GM12878 (cell line): ENCODE results near the gene TTC23. TPM values are rescaled to one million over a fixed set of nuclear protein-coding genes. Genes with fewer than 3 reads are reported as not detected.

ENCODE experiments used
- ATAC-seq: fragments of 200-7000 bp; cut with Tn5 transposase; 3 replicates; pipeline ENCODE4 v1.9.1; 2020; ENCODE audit warnings: mild to moderate bottlenecking, moderate library complexity
- BruUV-seq: library from RNA; stranded (reverse); fragments of 400-500 nt; replicated peaks from 2 replicates; lab custom pipeline; 2021; lab: Mats Ljungman, UMichigan
- CTCF ChIA-PET: fragments of 300-600 bp; sonication (Branson Sonifier 250); formaldehyde crosslinking; extraction: SDS; loops from one replicate; lab custom pipeline; 2021; ENCODE audit warnings: inconsistent platforms; lab: Yijun Ruan, JAX
- POLR2A ChIA-PET: fragments of 350-600 bp; formaldehyde crosslinking; extraction: SDS; loops from one replicate; lab custom pipeline; 2021; ENCODE audit warnings: inconsistent platforms; lab: Charles Lee
- RAD21 ChIA-PET: fragments of 300-600 bp; sonication (Branson Sonifier 250); formaldehyde crosslinking; loops from one replicate; lab custom pipeline; 2023; ENCODE audit warnings: antibody characterized with exemption; ENCODE audit not compliant: unreplicated experiment; lab: Charles Lee
- SMC1A ChIA-PET: fragments of 300-600 bp; sonication (Branson Sonifier 250); formaldehyde crosslinking; loops from one replicate; lab custom pipeline; 2023; ENCODE audit not compliant: unreplicated experiment, uncharacterized antibody; lab: Charles Lee
- DNase-seq: peaks from one replicate; pipeline ENCODE4 v3.0.0-alpha.2; 2011; ENCODE audit warnings: low read depth, low spot score
- FAIRE-seq: peaks from 3 replicates; lab custom pipeline; 2011; peaks lifted over from hg19 to GRCh38; lab: Jason Lieb, UNC
- H2AFZ ChIP-seq: 2 replicates; pipeline ENCODE4 v1.6.0; 2011; ENCODE audit warnings: low read depth, low read length, control low read depth; ENCODE audit not compliant: control insufficient read depth
- H3K27ac ChIP-seq: 2 replicates; pipeline ENCODE4 v1.5.1; 2011; ENCODE audit warnings: control low read depth; ENCODE audit not compliant: control insufficient read depth, insufficient read depth
- H3K27me3 ChIP-seq, 2 experiments: replicated peaks in 1 of 2; 2 replicates each; pipeline versions ENCODE4 v1.6.0 to v1.6.1; 2011; ENCODE audit warnings: low read length in 1 of 2; ENCODE audit not compliant: control insufficient read depth in 2 of 2, insufficient read depth in 2 of 2
- H3K36me3 ChIP-seq, 2 experiments: 2 replicates each; pipeline ENCODE4 v1.5.1; 2011; ENCODE audit warnings: low read length in 1 of 2; ENCODE audit not compliant: control insufficient read depth in 2 of 2, insufficient read depth in 2 of 2
- H3K4me1 ChIP-seq: 2 replicates; pipeline ENCODE4 v1.6.1; 2011; ENCODE audit warnings: mild to moderate bottlenecking, low read length, moderate library complexity, mixed read lengths; ENCODE audit not compliant: control insufficient read depth, insufficient read depth
- H3K4me2 ChIP-seq: 2 replicates; pipeline ENCODE4 v1.6.0; 2011; ENCODE audit warnings: control low read depth; ENCODE audit not compliant: control insufficient read depth, insufficient read depth
- H3K4me3 ChIP-seq: fragments of 200-600 bp; sonication (generic); 2 replicates; pipeline ENCODE4 v1.5.1; 2016
- H3K79me2 ChIP-seq: 2 replicates; pipeline ENCODE4 v1.6.0; 2011; ENCODE audit warnings: low read length; ENCODE audit not compliant: control insufficient read depth, insufficient read depth
- H3K9ac ChIP-seq: 2 replicates; pipeline ENCODE4 v1.8.0; 2011; ENCODE audit warnings: low read length, control low read depth, mixed read lengths; ENCODE audit not compliant: control insufficient read depth, insufficient read depth
- H3K9me3 ChIP-seq: replicated peaks from 3 replicates; pipeline ENCODE4 v1.5.1; 2011; ENCODE audit warnings: mild to moderate bottlenecking, low read length; ENCODE audit not compliant: control insufficient read depth, insufficient read depth
- H4K20me1 ChIP-seq: 2 replicates; pipeline ENCODE4 v1.6.0; 2011; ENCODE audit not compliant: control insufficient read depth, insufficient read depth
- CBFB ChIP-seq: IDR thresholded peaks from 2 replicates; pipeline ENCODE4 v1.6.1; 2016; ENCODE audit warnings: antibody characterized with exemption, low read depth
- EED ChIP-seq: sonication (generic); IDR thresholded peaks from 2 replicates; pipeline ENCODE4 v1.6.1; 2016; ENCODE audit warnings: antibody characterized with exemption, low read depth
- FOXK2 ChIP-seq: fragments of 450-650 bp; IDR thresholded peaks from 2 replicates; pipeline ENCODE4 v1.6.1; 2017; ENCODE audit warnings: mild to moderate bottlenecking, moderate library complexity
- IKZF1 ChIP-seq: fragments of 450-650 bp; conservative IDR thresholded peaks from 2 replicates; pipeline ENCODE4 v1.6.1; 2017; ENCODE audit warnings: antibody characterized with exemption, mild to moderate bottlenecking
- IKZF2 ChIP-seq, 2 experiments: fragments of 450-650 bp; IDR thresholded peaks; 2 replicates each; pipeline ENCODE4 v1.6.1; 2017; ENCODE audit warnings: mild to moderate bottlenecking in 2 of 2, moderate library complexity in 2 of 2
- RAD21 ChIP-seq: IDR thresholded peaks from 2 replicates; pipeline ENCODE4 v1.6.1; 2011; ENCODE audit warnings: mild to moderate bottlenecking, low read depth, low read length, moderate library complexity; ENCODE audit not compliant: insufficient read depth
- RELA ChIP-seq: fragments of 450-650 bp; IDR thresholded peaks from 2 replicates; pipeline ENCODE4 v1.8.0; 2014; ENCODE audit warnings: borderline replicate concordance; ENCODE audit not compliant: partially characterized antibody
- SMAD5 ChIP-seq: IDR thresholded peaks from 2 replicates; pipeline ENCODE4 v1.6.1; 2016; ENCODE audit warnings: antibody characterized with exemption, low read depth
- TCF12 ChIP-seq: IDR thresholded peaks from 2 replicates; pipeline ENCODE4 v1.6.1; 2011; ENCODE audit warnings: low read depth, mild to moderate bottlenecking, low read length
- YY1 ChIP-seq: IDR thresholded peaks from 2 replicates; pipeline ENCODE4 v1.6.1; 2011; ENCODE audit warnings: low read depth, mild to moderate bottlenecking, low read length
- ZNF217 ChIP-seq: fragments of 450-650 bp; IDR thresholded peaks from 2 replicates; pipeline ENCODE4 v1.6.1; 2017; ENCODE audit warnings: antibody characterized with exemption, mild to moderate bottlenecking
- ZNF384 ChIP-seq: IDR thresholded peaks from 2 replicates; pipeline ENCODE4 v1.6.1; 2012; ENCODE audit warnings: low read depth, mild to moderate bottlenecking, low read length, improper control_type of control experiment, borderline replicate concordance
- WGBS: methylation state at CpG from one replicate; pipeline ENCODE4 v1.1.6; 2016; ENCODE audit warnings: low lambda C conversion rate; ENCODE audit not compliant: insufficient replicate concordance, insufficient coverage; ENCODE audit errors: missing lambda C conversion rate; 5-methylcytosine and 5-hydroxymethylcytosine counted together
- in situ Hi-C: fragments of 300-500 bp; cut with MboI; formaldehyde crosslinking; loops from 9 replicates; pipeline ENCODE4 v1.14.3; 2018; ENCODE audit warnings: mixed read lengths
- intact Hi-C: fragments of 100-400 bp; cut with micrococcal nuclease; formaldehyde crosslinking; loops from one replicate; pipeline ENCODE4 v1.14.2; 2022; ENCODE audit not compliant: unreplicated experiment
- polyA plus RNA-seq, 11 experiments: library from polyadenylated mRNA; depleted of rRNA in 4 of 11; unstranded in 6 of 11; stranded (reverse) in 5 of 11; fragments of >200 nt; fragmentation: Nextera tagmentation in 4 of 11; fragmentation: Illumina TruSeq in 1 of 11; extraction: Ambion mirVana in 4 of 11; extraction: Trizol in 1 of 11; gene quantifications; 1 replicate in 1 of 11; 2 replicates in 10 of 11; pipeline versions ENCODE4 v1.2.1 to v1.2.3, GENCODE V29; 2011 to 2016; ENCODE audit warnings: inconsistent platforms in 2 of 11, missing spikeins in 2 of 11, low read depth in 1 of 11
- total RNA-seq, 4 experiments: library from RNA; depleted of rRNA in 3 of 4; stranded (reverse); fragments of >200 nt in 3 of 4; fragmentation: Illumina TruSeq in 1 of 4; extraction: Trizol in 1 of 4; gene quantifications; 2 replicates each; pipeline versions ENCODE4 v1.2.1 to v1.2.3, GENCODE V29; 2013 to 2021
- TF ChIP-seq, protein P1 (sequence below): IDR thresholded peaks from 2 replicates; pipeline ENCODE4 v1.6.1; 2012; ENCODE audit warnings: mild to moderate bottlenecking, low read depth, low read length
- TF ChIP-seq, protein P2 (sequence below): fragments of 450-650 bp; IDR thresholded peaks from 2 replicates; pipeline ENCODE4 v1.6.1; 2017; ENCODE audit warnings: low read depth, mild to moderate bottlenecking, moderate library complexity
- TF ChIP-seq, protein P3 (sequence below): fragments of 450-650 bp; formaldehyde crosslinking; IDR thresholded peaks from 2 replicates; pipeline ENCODE4 v1.5.0; 2022; ENCODE audit warnings: mild to moderate bottlenecking, missing genetic modification characterization

Gene TTC23
- total and polyA plus RNA-seq, 10 of the 15 experiments (the other 5 are each of a cell fraction or from before 2014, with no cell fraction given) = 1.2 to 9.0 (median 6.5) TPM

DNA sequence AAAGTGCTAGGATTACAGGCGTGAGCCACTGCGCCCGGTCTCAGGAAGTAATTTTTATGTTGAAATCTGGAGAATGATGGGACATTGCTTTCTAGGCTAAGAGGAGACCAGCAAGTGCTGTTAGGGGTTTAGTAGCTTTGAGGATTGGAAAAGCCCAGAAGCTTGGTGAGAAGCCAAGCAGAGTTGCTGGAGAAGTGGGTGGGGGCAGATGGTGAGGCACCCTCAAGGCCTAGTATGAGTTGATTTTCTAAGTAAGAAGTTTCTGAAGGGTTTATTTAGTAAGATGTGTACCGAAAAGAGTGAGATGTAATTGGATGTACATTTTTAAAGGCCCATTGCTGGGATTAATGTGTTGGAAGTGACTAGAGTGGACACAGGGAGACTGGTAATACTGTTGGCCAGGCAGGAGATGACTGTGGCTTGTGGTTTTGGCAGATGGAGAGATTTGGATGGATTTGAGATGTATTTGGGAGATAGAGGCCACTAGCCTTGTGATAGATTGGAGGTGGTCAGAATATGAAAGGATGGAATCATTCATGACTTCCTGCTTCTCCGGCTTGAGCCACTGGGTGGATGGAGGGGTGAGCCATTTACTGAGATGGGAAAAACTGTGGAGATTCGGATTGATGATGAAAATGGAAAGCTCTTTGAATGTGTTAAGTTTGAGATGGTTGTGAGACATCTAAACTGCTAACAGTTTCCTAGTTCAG is 4.2 kb upstream of the TTC23 start:
- no TSS peak for BruUV-seq
- peak overlapping the region; percentile 30; the same call in 1 of the 2 replicates for H3K4me3 ChIP-seq
- TF ChIP-seq IKZF2 (IDR thresholded peaks at IDR 0.05) (peak; percentile 48 to 55; a peak in 3 of 4 replicates), ZNF217 (no peak), TCF12 (no peak), RELA (no peak), CBFB (no peak), RAD21 (no peak), SMAD5 (no peak), YY1 (no peak), EED (peak; percentile 63; the same call in 1 of the 2 replicates), IKZF1 (peak; percentile 61), FOXK2 (no peak), ZNF384 (no peak)
- TF ChIP-seq, protein P1, sequence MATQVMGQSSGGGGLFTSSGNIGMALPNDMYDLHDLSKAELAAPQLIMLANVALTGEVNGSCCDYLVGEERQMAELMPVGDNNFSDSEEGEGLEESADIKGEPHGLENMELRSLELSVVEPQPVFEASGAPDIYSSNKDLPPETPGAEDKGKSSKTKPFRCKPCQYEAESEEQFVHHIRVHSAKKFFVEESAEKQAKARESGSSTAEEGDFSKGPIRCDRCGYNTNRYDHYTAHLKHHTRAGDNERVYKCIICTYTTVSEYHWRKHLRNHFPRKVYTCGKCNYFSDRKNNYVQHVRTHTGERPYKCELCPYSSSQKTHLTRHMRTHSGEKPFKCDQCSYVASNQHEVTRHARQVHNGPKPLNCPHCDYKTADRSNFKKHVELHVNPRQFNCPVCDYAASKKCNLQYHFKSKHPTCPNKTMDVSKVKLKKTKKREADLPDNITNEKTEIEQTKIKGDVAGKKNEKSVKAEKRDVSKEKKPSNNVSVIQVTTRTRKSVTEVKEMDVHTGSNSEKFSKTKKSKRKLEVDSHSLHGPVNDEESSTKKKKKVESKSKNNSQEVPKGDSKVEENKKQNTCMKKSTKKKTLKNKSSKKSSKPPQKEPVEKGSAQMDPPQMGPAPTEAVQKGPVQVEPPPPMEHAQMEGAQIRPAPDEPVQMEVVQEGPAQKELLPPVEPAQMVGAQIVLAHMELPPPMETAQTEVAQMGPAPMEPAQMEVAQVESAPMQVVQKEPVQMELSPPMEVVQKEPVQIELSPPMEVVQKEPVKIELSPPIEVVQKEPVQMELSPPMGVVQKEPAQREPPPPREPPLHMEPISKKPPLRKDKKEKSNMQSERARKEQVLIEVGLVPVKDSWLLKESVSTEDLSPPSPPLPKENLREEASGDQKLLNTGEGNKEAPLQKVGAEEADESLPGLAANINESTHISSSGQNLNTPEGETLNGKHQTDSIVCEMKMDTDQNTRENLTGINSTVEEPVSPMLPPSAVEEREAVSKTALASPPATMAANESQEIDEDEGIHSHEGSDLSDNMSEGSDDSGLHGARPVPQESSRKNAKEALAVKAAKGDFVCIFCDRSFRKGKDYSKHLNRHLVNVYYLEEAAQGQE = no peak
- TF ChIP-seq, protein P2, sequence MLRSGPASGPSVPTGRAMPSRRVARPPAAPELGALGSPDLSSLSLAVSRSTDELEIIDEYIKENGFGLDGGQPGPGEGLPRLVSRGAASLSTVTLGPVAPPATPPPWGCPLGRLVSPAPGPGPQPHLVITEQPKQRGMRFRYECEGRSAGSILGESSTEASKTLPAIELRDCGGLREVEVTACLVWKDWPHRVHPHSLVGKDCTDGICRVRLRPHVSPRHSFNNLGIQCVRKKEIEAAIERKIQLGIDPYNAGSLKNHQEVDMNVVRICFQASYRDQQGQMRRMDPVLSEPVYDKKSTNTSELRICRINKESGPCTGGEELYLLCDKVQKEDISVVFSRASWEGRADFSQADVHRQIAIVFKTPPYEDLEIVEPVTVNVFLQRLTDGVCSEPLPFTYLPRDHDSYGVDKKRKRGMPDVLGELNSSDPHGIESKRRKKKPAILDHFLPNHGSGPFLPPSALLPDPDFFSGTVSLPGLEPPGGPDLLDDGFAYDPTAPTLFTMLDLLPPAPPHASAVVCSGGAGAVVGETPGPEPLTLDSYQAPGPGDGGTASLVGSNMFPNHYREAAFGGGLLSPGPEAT = 0 out of 2 replicates have a peak, but pooled peaks have one; percentile 20
- TF ChIP-seq, protein P3, sequence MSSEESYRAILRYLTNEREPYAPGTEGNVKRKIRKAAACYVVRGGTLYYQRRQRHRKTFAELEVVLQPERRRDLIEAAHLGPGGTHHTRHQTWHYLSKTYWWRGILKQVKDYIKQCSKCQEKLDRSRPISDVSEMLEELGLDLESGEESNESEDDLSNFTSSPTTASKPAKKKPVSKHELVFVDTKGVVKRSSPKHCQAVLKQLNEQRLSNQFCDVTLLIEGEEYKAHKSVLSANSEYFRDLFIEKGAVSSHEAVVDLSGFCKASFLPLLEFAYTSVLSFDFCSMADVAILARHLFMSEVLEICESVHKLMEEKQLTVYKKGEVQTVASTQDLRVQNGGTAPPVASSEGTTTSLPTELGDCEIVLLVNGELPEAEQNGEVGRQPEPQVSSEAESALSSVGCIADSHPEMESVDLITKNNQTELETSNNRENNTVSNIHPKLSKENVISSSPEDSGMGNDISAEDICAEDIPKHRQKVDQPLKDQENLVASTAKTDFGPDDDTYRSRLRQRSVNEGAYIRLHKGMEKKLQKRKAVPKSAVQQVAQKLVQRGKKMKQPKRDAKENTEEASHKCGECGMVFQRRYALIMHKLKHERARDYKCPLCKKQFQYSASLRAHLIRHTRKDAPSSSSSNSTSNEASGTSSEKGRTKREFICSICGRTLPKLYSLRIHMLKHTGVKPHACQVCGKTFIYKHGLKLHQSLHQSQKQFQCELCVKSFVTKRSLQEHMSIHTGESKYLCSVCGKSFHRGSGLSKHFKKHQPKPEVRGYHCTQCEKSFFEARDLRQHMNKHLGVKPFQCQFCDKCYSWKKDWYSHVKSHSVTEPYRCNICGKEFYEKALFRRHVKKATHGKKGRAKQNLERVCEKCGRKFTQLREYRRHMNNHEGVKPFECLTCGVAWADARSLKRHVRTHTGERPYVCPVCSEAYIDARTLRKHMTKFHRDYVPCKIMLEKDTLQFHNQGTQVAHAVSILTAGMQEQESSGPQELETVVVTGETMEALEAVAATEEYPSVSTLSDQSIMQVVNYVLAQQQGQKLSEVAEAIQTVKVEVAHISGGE (CRISPR knock-in tag) = no peak

More for the DNA sequence above, 4.2 kb upstream of the TTC23 start:
- H3K9me3 ChIP-seq = no peaks in the 10 kb centered on the region
- H3K27ac ChIP-seq = peak overlapping the region; percentile 14
- no peak for ATAC-seq
- 63% methylated on average over 6 of the region's 6 CpGs for WGBS
- H4K20me1 ChIP-seq = no peaks in the 10 kb centered on the region
- no peak for FAIRE-seq
- intact Hi-C loops = no loop called here
- no peak for DNase-seq
- ChIA-PET SMC1A (interaction anchor here (0.8 to 3.7 kb wide), 15 partner anchors 11 to 509 kb away, joined by 3 to 23 read pairs (median 5); partner anchors contain the start of gene LYSMD4), POLR2A (interaction anchor here (0.9 to 1.5 kb wide), 6 partner anchors 9 to 480 kb away, joined by 3 to 6 read pairs (median 4); partner anchors contain the start of gene LYSMD4), RAD21 (interaction anchor here (0.7 to 2.5 kb wide), 7 partner anchors 10 to 1080 kb away, joined by 3 to 13 read pairs (median 3); no protein-coding TSS in a partner anchor), CTCF (interaction anchor here (1.0 to 5.2 kb wide), 5 partner anchors 11 to 451 kb away, joined by 3 to 51 read pairs (median 7); partner anchors contain the start of gene SYNM)
- peak overlapping the region; percentile 11 for H2AFZ ChIP-seq
- H3K4me2 ChIP-seq = peak overlapping the region; percentile 69
- H3K79me2 ChIP-seq = peaks cover 27% of the 10 kb centered on the region
- H3K9ac ChIP-seq = no peak overlapping the region
- peaks cover 11% of the 10 kb centered on the region for H3K4me1 ChIP-seq
- H3K36me3 ChIP-seq = no peaks in the 10 kb centered on the region
- in situ Hi-C loops = loop anchor here (25.0 kb wide), 1 partner anchor 1359 kb away; the partner anchor contains the start of genes ASB7 and LINS1
- no peaks in the 10 kb centered on the region for H3K27me3 ChIP-seq
